GM19239 (cell line): Measurements from ENCODE around the gene TPX2.

Source experiments
- DNase-seq: peaks from one replicate; pipeline ENCODE4 v3.0.0; 2011; ENCODE audit warnings: low spot score; ENCODE audit not compliant: insufficient read length
- FAIRE-seq: peaks from 2 replicates; lab custom pipeline; 2011; peaks lifted over from hg19 to GRCh38; lab: Jason Lieb, UNC

The TPX2 gene

DNA sequence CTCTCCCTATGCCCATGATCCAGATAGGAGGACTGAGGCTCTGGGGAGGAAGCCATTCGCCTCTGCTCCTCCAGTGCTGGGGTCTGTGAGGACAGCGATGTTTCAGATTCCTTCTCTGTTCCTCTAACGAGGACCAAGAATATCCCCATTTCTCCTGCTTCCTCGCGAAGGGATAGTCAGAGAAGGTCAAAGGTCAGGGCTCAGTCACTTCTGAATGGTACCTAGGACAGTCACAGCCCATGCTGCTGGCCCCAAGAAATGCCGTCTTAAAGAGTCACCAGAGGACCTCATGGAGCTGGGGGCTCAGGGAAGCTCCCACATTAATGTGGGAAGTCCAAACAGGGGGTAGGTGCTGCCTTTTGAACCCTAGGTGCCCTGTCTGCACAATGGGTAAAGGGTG lies 104.2 kb downstream of the TPX2 start:
- no peak for FAIRE-seq
- no peak for DNase-seq

DNA sequence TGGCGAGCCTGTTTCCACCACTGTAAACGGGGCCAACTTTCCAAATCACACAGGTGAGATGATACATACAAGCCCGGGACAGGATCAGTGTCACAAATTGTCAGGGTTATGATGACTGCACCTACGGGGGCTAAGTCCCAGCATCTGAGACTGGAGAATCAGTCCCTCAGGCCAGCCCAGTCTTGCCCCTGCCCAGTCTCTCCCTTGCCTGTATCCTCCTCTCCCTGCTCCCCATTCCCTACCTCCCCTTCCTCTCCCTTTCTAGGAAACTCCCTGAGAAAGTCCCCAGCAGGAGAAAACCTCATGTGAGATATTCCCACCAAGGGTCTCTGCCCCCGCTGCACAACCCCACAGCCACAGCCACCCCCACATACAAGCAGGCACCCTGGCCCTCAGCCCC lies 104.8 kb downstream of the TPX2 start:
- FAIRE-seq (no peak), DNase-seq (no peak)

DNA sequence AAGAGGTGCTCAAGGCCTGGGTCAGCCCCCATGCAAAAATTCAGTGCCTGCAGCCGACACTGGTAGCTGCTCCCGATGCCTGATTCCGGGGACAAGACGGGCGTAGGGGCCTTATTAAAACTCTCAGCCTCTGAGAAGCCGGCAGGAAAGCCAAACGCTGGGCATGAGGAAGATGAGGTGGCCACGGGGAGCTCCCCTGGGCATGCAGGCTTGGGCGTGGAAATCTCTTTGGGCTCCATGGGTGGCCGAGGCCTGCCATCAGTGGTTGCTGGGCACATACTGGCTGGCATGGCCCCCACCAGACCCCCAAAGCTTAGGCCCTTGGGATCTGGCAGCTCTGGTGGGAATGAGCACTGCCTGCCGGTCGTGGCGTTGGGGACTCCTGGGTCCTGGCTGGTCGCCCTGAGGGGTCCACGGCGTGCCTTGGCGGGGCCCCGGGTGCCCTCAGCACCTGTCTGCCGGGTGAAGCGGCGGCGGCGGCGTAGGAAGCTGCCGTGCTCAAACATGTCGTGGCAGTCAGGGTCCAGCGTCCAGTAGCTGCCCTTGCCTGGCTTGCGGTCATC lies 105.7 kb downstream of the TPX2 start:
- no peak for DNase-seq
- no peak for FAIRE-seq

DNA sequence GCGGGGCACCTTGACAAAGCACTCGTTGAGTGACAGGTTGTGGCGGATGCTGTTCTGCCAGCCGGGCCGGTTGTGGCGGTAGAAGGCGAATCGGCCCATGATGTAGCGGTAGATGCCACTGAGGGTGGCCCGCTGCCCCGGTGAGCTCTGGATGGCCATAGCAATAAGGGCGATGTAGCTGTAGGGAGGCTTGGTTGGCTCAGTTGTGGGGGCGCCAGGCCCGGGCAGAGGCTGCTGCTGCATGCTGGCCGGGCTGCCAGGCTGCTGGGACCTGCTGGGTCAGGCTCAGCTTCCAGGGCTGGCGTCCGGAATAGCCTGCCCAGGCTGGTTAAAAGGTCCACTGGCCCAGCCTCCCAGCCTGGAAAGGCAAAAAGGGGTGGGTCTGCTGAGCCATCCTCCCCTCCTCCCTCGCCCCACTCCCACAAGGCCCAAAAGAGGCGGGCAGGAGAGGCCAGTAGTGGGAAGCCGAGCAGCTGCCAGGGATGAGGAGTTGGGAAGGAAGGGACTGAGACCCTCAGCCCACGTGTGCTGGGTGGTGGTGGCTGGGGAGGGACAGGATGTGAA lies 106.3 kb downstream of the TPX2 start, which contains the start of gene FOXS1:
Gene FOXS1, minus strand, starts transcription at position 305 of the 564 bp plus-strand sequence. Its CDS starts 62 bp downstream, at position 243.
- FAIRE-seq (no peak), DNase-seq (no peak)

DNA sequence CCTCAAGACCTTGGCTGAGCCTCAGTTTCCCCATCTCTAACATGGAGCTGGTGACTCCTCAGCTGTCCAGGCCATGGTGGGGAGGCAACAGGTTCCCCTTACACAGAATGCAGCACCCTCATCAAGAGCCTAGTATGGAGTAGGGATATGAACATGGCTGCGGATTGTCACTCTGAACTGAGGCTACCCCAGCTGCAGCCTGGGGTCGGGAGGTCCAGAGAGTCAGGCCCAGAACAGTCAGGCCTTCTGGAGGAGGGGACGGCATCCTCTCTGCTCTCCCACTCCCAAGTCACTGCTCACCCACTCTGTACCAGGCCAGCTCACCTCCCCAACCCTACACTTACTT lies 107.7 kb downstream of the TPX2 start:
- DNase-seq (no peak), FAIRE-seq (no peak)

DNA sequence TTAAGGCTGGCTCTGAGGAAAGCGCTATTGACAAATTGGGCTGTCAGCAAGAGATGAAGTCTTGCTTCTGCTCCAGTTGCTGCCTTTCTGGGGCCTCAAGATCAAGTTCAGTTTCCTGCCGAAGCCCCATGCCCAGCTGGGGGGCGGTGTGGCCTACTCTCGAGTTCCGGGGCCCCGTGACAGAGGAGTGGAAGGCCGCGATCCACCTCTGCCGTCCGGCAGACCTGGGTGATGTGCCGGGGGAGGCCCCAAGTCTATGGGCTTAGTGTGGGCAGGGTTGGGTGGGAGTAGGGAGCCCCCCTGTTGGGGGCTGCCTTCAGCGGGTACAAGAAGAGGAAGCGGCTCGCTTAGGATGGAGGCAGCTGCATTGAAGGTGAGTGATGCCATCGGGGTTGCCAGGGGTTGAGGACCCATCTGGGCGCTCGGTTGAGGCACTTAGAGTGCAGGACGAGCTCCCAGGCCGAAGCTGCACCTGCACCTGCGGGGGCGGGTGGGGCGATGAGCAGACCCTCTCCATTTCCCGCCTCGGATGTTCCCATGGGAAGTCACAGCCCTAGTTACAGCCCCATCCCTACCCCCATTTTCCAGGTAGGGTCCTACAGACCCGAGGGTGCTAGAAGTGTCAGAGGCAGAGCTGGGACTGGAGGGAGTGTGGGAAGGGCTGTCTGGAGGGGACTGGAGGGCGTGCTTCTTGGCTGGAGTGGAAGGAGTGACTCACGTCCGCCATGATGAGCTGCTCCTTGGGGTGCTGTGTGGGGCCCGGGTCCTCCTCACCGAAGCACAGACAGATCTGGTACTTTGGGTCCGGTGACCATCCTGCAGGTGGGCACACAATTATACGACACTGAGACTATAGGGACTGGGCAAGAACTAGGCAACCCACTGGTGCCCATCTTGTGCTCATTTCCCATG lies 109.3 kb downstream of the TPX2 start:
- no peak for DNase-seq
- FAIRE-seq: no peak

DNA sequence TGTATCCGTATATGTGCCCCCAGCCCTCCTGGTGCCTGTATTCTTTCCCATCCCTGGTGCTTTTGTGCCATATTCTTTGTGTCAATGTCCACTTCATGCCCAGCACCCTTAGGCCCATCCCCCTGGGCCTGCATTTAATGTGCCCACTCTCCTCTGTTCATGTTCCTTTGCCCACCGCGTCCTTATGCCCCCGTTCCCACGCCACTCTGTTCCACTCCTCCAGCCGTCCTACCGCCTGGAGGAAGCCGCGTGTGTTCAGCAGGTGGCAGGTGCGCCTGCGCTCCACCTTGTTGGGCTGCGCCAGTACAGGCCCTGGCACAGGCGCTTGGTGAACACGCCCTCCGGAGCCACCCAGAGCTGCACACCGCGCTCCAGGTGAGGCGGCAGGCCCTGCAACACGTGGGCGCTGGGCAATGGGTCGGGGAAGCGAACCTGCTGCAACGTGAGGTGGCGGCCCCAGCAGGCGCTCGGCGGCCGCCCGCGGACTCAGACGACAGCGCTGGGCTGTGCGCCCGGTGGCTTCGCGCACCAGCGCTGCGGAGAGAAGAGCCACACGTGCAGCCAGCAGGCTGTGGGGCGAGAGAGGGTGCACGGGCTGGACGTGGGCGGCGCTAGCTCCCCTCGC lies 110.3 kb downstream of the TPX2 start:
- FAIRE-seq (no peak), DNase-seq (no peak)
